ENCODE data around the gene FAM174B. TPM values are rescaled to one million over a fixed set of nuclear protein-coding genes. Genes with fewer than 3 reads are reported as not detected.

The FAM174B gene
- total and polyA plus RNA-seq, 2 donors from 2014 or later, result 9.8 to 13.8 TPM

DNA sequence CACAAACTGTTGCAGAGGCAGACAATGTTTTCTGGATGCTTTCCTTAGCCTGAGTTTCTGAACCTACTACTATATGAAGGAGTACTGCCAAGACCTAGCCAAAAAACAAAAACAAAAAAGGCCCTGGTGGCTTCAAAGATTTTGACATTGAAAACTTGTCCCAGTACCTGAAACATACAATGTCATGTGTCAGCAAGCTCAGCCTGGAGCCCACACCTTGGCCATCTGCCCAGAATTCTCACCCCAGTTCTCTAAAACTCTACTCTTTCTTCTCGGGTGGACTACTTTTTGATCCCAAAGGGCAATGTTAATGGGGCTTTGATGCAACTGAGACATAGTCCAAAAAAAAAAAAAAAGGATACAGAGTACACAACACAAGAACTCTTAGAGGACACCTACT is 81.4 kb downstream of the FAM174B start:
- no peak for FAIRE-seq

GRCh38 chr15:92571824-92572223 is 83.8 kb downstream of the FAM174B start:
- H3K9me3 ChIP-seq (ENCODE audit: control insufficient read depth in 2 of 3, insufficient read depth in 1 of 3, low read length in 3 of 3), result no peaks in the 10 kb centered on the region
- intact Hi-C loops (cut with DNase I), result no loop called here
- no peaks in the 10 kb centered on the region for H3K27me3 ChIP-seq (ENCODE audit: control insufficient read depth, insufficient read depth, low read length)
- H3K27ac ChIP-seq (ENCODE audit: low read depth in 2 of 2, low read length in 2 of 2), result no peak overlapping the region
- H3K4me1 ChIP-seq (ENCODE audit: control insufficient read depth in 2 of 3, insufficient read depth in 2 of 3, low read depth in 1 of 3, low read length in 3 of 3), result no peaks in the 10 kb centered on the region
- no peak for TF ChIP-seq CTCF (IDR thresholded peaks at IDR 0.05; ENCODE audit: borderline replicate concordance, extremely low read depth, insufficient read depth)
- no peaks in the 10 kb centered on the region for H3K36me3 ChIP-seq (ENCODE audit: control insufficient read depth in 2 of 3, insufficient read depth in 3 of 3, low read length in 3 of 3)
- no peak for DNase-seq
- H3K4me3 ChIP-seq (ENCODE audit: low read length in 3 of 3), result no peak overlapping the region
- FAIRE-seq, result no peak
- H3K9ac ChIP-seq (ENCODE audit: low read length in 3 of 3), result no peak overlapping the region

More for the DNA sequence above, 81.4 kb downstream of the FAM174B start:
- no peaks in the 10 kb centered on the region for H3K4me1 ChIP-seq (ENCODE audit: control insufficient read depth in 2 of 3, insufficient read depth in 2 of 3, low read depth in 1 of 3, low read length in 3 of 3)
- no peak overlapping the region for H3K27ac ChIP-seq (ENCODE audit: low read depth in 2 of 2, low read length in 2 of 2)
- no peaks in the 10 kb centered on the region for H3K36me3 ChIP-seq (ENCODE audit: control insufficient read depth in 2 of 3, insufficient read depth in 3 of 3, low read length in 3 of 3)
- H3K4me3 ChIP-seq (ENCODE audit: low read length in 3 of 3), result no peak overlapping the region
- no peaks in the 10 kb centered on the region for H3K27me3 ChIP-seq (ENCODE audit: control insufficient read depth, insufficient read depth, low read length)
- no peaks in the 10 kb centered on the region for H3K9me3 ChIP-seq (ENCODE audit: control insufficient read depth in 2 of 3, insufficient read depth in 1 of 3, low read length in 3 of 3)
- TF ChIP-seq CTCF (IDR thresholded peaks at IDR 0.05; ENCODE audit: borderline replicate concordance, extremely low read depth, insufficient read depth), result no peak
- no peak overlapping the region for H3K9ac ChIP-seq (ENCODE audit: low read length in 3 of 3)
- intact Hi-C loops (cut with DNase I), result no loop called here
- no peak for DNase-seq

GRCh38 chr15:92570391-92570790 is 85.2 kb downstream of the FAM174B start:
- Histone ChIP-seq H3K36me3 (ENCODE audit: control insufficient read depth in 2 of 3, insufficient read depth in 3 of 3, low read length in 3 of 3) (no peaks in the 10 kb centered on the region), H3K9ac (ENCODE audit: low read length in 3 of 3) (no peak overlapping the region), H3K4me1 (ENCODE audit: control insufficient read depth in 2 of 3, insufficient read depth in 2 of 3, low read depth in 1 of 3, low read length in 3 of 3) (no peaks in the 10 kb centered on the region), H3K4me3 (ENCODE audit: low read length in 3 of 3) (no peak overlapping the region), H3K27me3 (ENCODE audit: control insufficient read depth, insufficient read depth, low read length) (no peaks in the 10 kb centered on the region), H3K9me3 (ENCODE audit: control insufficient read depth in 2 of 3, insufficient read depth in 1 of 3, low read length in 3 of 3) (no peaks in the 10 kb centered on the region), H3K27ac (ENCODE audit: low read depth in 2 of 2, low read length in 2 of 2) (no peak overlapping the region)
- no peak for FAIRE-seq
- no peak for TF ChIP-seq CTCF (IDR thresholded peaks at IDR 0.05; ENCODE audit: borderline replicate concordance, extremely low read depth, insufficient read depth)
- intact Hi-C loops (cut with DNase I), result no loop called here
- DNase-seq, result no peak

DNA sequence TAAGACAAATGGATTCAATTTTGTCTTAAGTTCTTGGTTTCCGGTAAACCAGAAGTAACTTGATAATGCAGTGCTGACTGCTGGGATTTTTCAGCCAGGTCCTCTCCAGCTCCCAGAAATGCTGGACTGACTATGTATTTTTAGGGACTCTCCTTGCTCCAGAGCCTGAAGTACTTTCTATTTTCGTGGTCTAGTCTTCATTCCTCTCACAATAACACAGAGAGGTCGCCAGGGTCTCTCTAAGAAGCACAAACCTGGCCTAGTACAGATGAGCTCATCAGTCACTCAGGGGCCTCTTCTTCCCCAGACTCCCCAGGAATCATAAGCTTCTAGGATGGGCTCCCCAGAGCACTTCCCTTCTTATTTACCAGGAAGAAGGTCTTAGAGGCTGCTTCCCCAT is 85.8 kb downstream of the FAM174B start:
- intact Hi-C loops (cut with DNase I), result no loop called here
- H3K9ac ChIP-seq (ENCODE audit: low read length in 3 of 3), result no peak overlapping the region
- FAIRE-seq (no peak), DNase-seq (no peak)
- no peak overlapping the region for H3K4me3 ChIP-seq (ENCODE audit: low read length in 3 of 3)
- H3K36me3 ChIP-seq (ENCODE audit: control insufficient read depth in 2 of 3, insufficient read depth in 3 of 3, low read length in 3 of 3), result no peaks in the 10 kb centered on the region
- no peaks in the 10 kb centered on the region for H3K9me3 ChIP-seq (ENCODE audit: control insufficient read depth in 2 of 3, insufficient read depth in 1 of 3, low read length in 3 of 3)
- H3K4me1 ChIP-seq (ENCODE audit: control insufficient read depth in 2 of 3, insufficient read depth in 2 of 3, low read depth in 1 of 3, low read length in 3 of 3), result no peaks in the 10 kb centered on the region
- TF ChIP-seq CTCF (IDR thresholded peaks at IDR 0.05; ENCODE audit: borderline replicate concordance, extremely low read depth, insufficient read depth), result no peak
- no peak overlapping the region for H3K27ac ChIP-seq (ENCODE audit: low read depth in 2 of 2, low read length in 2 of 2)
- no peaks in the 10 kb centered on the region for H3K27me3 ChIP-seq (ENCODE audit: control insufficient read depth, insufficient read depth, low read length)
